ENCODE data around the gene ZBTB47. TPM values are rescaled to one million over a fixed set of nuclear protein-coding genes. Genes with fewer than 3 reads are reported as not detected.

Gene ZBTB47
- total RNA-seq, 3 donors from 2014 or later (not counting 1 experiment from before 2014, with no cell fraction given), result 2.1 to 3.0 (median 3.0) TPM

GRCh38 chr3:42610976-42611375 lies 42.5 kb upstream of the ZBTB47 start:
- TF ChIP-seq, protein P1, sequence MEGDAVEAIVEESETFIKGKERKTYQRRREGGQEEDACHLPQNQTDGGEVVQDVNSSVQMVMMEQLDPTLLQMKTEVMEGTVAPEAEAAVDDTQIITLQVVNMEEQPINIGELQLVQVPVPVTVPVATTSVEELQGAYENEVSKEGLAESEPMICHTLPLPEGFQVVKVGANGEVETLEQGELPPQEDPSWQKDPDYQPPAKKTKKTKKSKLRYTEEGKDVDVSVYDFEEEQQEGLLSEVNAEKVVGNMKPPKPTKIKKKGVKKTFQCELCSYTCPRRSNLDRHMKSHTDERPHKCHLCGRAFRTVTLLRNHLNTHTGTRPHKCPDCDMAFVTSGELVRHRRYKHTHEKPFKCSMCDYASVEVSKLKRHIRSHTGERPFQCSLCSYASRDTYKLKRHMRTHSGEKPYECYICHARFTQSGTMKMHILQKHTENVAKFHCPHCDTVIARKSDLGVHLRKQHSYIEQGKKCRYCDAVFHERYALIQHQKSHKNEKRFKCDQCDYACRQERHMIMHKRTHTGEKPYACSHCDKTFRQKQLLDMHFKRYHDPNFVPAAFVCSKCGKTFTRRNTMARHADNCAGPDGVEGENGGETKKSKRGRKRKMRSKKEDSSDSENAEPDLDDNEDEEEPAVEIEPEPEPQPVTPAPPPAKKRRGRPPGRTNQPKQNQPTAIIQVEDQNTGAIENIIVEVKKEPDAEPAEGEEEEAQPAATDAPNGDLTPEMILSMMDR (IDR thresholded peaks at IDR 0.05), result no peak
- H3K9me3 ChIP-seq (ENCODE audit: control insufficient read depth, insufficient read depth, low read length), result no peaks in the 10 kb centered on the region
- H3K27ac ChIP-seq (ENCODE audit: low read length), result no peak overlapping the region
- peak in 1 of 2 donors; percentile 52 for DNase-seq
- H3K36me3 Mint-ChIP-seq, result no peaks in the 10 kb centered on the region
- ATAC-seq, result peak in 2 of 3 donors; percentile 44 to 50
- H3K9me3 Mint-ChIP-seq, result no peaks in the 10 kb centered on the region
- H3K4me3 Mint-ChIP-seq, result no peak overlapping the region
- peak overlapping the region; percentile 52 to 78 for H3K27ac Mint-ChIP-seq
- H3K27me3 ChIP-seq (ENCODE audit: control insufficient read depth, insufficient read depth, low read length), result no peaks in the 10 kb centered on the region
- peaks cover 59 to 67% of the 10 kb centered on the region in 2 donors for H3K4me1 Mint-ChIP-seq
- H3K27me3 Mint-ChIP-seq (ENCODE audit: low read depth in 2 of 2), result no peaks in the 10 kb centered on the region
- no peak overlapping the region for H3K4me3 ChIP-seq (ENCODE audit: low read length)
- 80% methylated on average over 1 of the region's 1 CpG for WGBS (ENCODE audit: insufficient coverage)
- H3K36me3 ChIP-seq (ENCODE audit: control insufficient read depth, insufficient read depth, low read length), result peaks cover 13% of the 10 kb centered on the region
- intact Hi-C loops (cut with micrococcal nuclease), result no loop called here
- H3K4me1 ChIP-seq (ENCODE audit: control insufficient read depth, insufficient read depth, low read length), result peaks cover 5% of the 10 kb centered on the region

- intact Hi-C loops (cut with micrococcal nuclease), result no loop called here
- H3K27me3 ChIP-seq (ENCODE audit: control insufficient read depth, insufficient read depth, low read length), result no peaks in the 10 kb centered on the region
- H3K9me3 ChIP-seq (ENCODE audit: control insufficient read depth, insufficient read depth, low read length), result no peaks in the 10 kb centered on the region
- TF ChIP-seq, protein P1 (IDR thresholded peaks at IDR 0.05), result no peak
- Mint-ChIP-seq H3K4me3 (no peak overlapping the region), H3K9me3 (no peaks in the 10 kb centered on the region), H3K27ac (peak overlapping the region; percentile 52 to 76), H3K36me3 (no peaks in the 10 kb centered on the region), H3K27me3 (ENCODE audit: low read depth in 2 of 2) (no peaks in the 10 kb centered on the region), H3K4me1 (peaks cover 58 to 69% of the 10 kb centered on the region in 2 donors)
- H3K27ac ChIP-seq (ENCODE audit: low read length), result no peak overlapping the region
- H3K4me3 ChIP-seq (ENCODE audit: low read length), result no peak overlapping the region
- H3K4me1 ChIP-seq (ENCODE audit: control insufficient read depth, insufficient read depth, low read length), result peaks cover 5% of the 10 kb centered on the region
- no peak for DNase-seq
- ATAC-seq, result no peak
- no CpG with 5 or more reads among the region's 1 CpG for WGBS (ENCODE audit: insufficient coverage)
- H3K36me3 ChIP-seq (ENCODE audit: control insufficient read depth, insufficient read depth, low read length), result peaks cover 11% of the 10 kb centered on the region
These were observed 41.3 kb upstream of the ZBTB47 start for GRCh38 chr3:42612217-42612616.

DNA sequence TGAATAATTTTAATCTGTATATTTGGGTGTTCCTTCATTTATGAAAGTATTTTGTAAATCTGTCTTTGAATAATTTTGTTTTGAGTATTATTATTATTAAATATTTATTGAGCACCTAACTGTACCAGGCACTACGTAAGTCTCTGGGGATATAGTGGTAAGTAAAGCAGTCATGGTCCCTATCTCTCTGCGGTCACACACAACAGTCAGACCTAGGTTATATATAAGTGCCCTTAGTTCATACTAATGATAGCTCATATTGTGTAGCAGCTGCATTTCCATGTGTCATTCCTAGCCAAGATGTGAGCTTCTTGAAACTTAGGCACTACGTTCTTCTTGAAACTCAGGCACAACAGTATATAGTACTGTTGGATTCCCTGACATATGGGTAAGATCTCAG lies 40.6 kb upstream of the ZBTB47 start:
- 86% methylated on average over 1 of the region's 3 CpGs for WGBS (ENCODE audit: insufficient coverage)
- Histone ChIP-seq H3K27ac (ENCODE audit: low read length) (no peak overlapping the region), H3K9me3 (ENCODE audit: control insufficient read depth, insufficient read depth, low read length) (no peaks in the 10 kb centered on the region), H3K4me3 (ENCODE audit: low read length) (no peak overlapping the region), H3K27me3 (ENCODE audit: control insufficient read depth, insufficient read depth, low read length) (no peaks in the 10 kb centered on the region), H3K36me3 (ENCODE audit: control insufficient read depth, insufficient read depth, low read length) (peaks cover 13% of the 10 kb centered on the region), H3K4me1 (ENCODE audit: control insufficient read depth, insufficient read depth, low read length) (peaks cover 5% of the 10 kb centered on the region)
- Mint-ChIP-seq H3K9me3 (no peaks in the 10 kb centered on the region), H3K4me3 (no peak overlapping the region), H3K27me3 (ENCODE audit: low read depth in 2 of 2) (no peaks in the 10 kb centered on the region), H3K4me1 (peaks cover 53 to 65% of the 10 kb centered on the region in 2 donors), H3K36me3 (no peaks in the 10 kb centered on the region), H3K27ac (peak overlapping the region; percentile 52 to 76)
- peak in 1 of 3 donors; percentile 21 for ATAC-seq
- TF ChIP-seq, protein P1 (IDR thresholded peaks at IDR 0.05), result no peak
- intact Hi-C loops (cut with micrococcal nuclease), result no loop called here
- no peak for DNase-seq

DNA sequence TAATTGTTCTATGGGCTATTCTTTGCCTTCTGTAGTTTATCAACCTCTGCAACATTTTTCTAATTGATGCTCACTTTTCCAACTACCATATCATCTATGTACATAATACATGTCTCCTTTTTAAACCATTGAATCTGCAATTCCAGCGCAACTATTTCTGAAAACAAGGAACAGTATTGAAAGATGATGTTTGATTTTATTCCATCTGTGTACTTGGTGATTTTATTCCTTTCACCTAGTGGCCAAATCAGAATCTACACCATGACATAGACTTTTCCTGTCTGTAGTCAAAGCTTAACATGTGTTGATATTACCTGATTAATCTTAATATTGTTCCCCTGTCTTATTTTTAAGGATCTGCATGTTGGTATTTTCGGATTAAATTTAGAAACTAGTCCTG lies 40.0 kb upstream of the ZBTB47 start:
- Histone ChIP-seq H3K4me3 (ENCODE audit: low read length) (no peak overlapping the region), H3K4me1 (ENCODE audit: control insufficient read depth, insufficient read depth, low read length) (peaks cover 5% of the 10 kb centered on the region), H3K36me3 (ENCODE audit: control insufficient read depth, insufficient read depth, low read length) (peaks cover 10% of the 10 kb centered on the region), H3K9me3 (ENCODE audit: control insufficient read depth, insufficient read depth, low read length) (no peaks in the 10 kb centered on the region), H3K27me3 (ENCODE audit: control insufficient read depth, insufficient read depth, low read length) (no peaks in the 10 kb centered on the region), H3K27ac (ENCODE audit: low read length) (no peak overlapping the region)
- H3K4me3 Mint-ChIP-seq, result no peak overlapping the region
- no CpG with 5 or more reads among the region's 2 CpGs for WGBS (ENCODE audit: insufficient coverage)
- H3K4me1 Mint-ChIP-seq, result peaks cover 50 to 62% of the 10 kb centered on the region in 2 donors
- intact Hi-C loops (cut with micrococcal nuclease), result no loop called here
- ATAC-seq, result peak in 2 of 3 donors; percentile 52 to 64
- no peaks in the 10 kb centered on the region for H3K9me3 Mint-ChIP-seq
- H3K36me3 Mint-ChIP-seq, result no peaks in the 10 kb centered on the region
- peak overlapping the region; percentile 52 to 76 for H3K27ac Mint-ChIP-seq
- TF ChIP-seq, protein P1 (IDR thresholded peaks at IDR 0.05), result peak; percentile 39
- H3K27me3 Mint-ChIP-seq (ENCODE audit: low read depth in 2 of 2), result no peaks in the 10 kb centered on the region
- peak in 1 of 2 donors; percentile 53 for DNase-seq

All from natural killer cell (primary cell).